NCI-H128 (cell line): Measurements from ENCODE around the gene PPFIA1.
"Not testable (repeated sequence)": the region's sequence is repeated elsewhere in the genome, so short reads cannot be mapped to it uniquely, and the experiment has no call there.

ENCODE experiments used
- DNase-seq: peaks from one replicate; lab custom pipeline; 2025; ENCODE audit not compliant: unreplicated experiment; lab: John Stamatoyannopoulos, UW

The PPFIA1 gene

GRCh38 chr11:70384566-70385152 lies 114.2 kb downstream of the PPFIA1 start:
- no peak for DNase-seq

GRCh38 chr11:70387564-70387963 lies 117.1 kb downstream of the PPFIA1 start:
- DNase-seq = no peak

GRCh38 chr11:70389201-70389600 lies 118.7 kb downstream of the PPFIA1 start:
- DNase-seq = no peak

- not testable (repeated sequence) for DNase-seq
These were observed 120.4 kb downstream of the PPFIA1 start for GRCh38 chr11:70390882-70391281.

- no peak for DNase-seq
These were observed 123.9 kb downstream of the PPFIA1 start for GRCh38 chr11:70394211-70394950.

GRCh38 chr11:70397336-70397982 lies 127.0 kb downstream of the PPFIA1 start:
- DNase-seq = no peak

- DNase-seq = peak; percentile 71
These were observed 127.7 kb downstream of the PPFIA1 start, which contains the start of gene CTTN for GRCh38 chr11:70397983-70398833. Gene CTTN, plus strand, starts transcription at chr11:70398529. Its CDS starts 8,769 bp downstream, at chr11:70407298.

GRCh38 chr11:70398834-70399680 lies 128.6 kb downstream of the PPFIA1 start:
- no peak for DNase-seq

- no peak for DNase-seq
These were observed 129.2 kb downstream of the PPFIA1 start for GRCh38 chr11:70399681-70400112.

- no peak for DNase-seq
These were observed 130.2 kb downstream of the PPFIA1 start for GRCh38 chr11:70400643-70401042.

- DNase-seq = no peak
These were observed 131.5 kb downstream of the PPFIA1 start for GRCh38 chr11:70402016-70402415.

GRCh38 chr11:70402685-70403084 lies 132.2 kb downstream of the PPFIA1 start:
- DNase-seq = no peak

GRCh38 chr11:70404244-70404643 lies 133.8 kb downstream of the PPFIA1 start:
- no peak for DNase-seq

GRCh38 chr11:70405679-70406395 lies 135.3 kb downstream of the PPFIA1 start:
- DNase-seq = no peak

- no peak for DNase-seq
These were observed 136.6 kb downstream of the PPFIA1 start for GRCh38 chr11:70407121-70407520.

GRCh38 chr11:70407814-70408213 lies 137.3 kb downstream of the PPFIA1 start:
- DNase-seq = no peak

GRCh38 chr11:70408326-70408725 lies 137.8 kb downstream of the PPFIA1 start:
- not testable (repeated sequence) for DNase-seq

GRCh38 chr11:70409437-70409836 lies 138.9 kb downstream of the PPFIA1 start:
- no peak for DNase-seq

- no peak for DNase-seq
These were observed 139.4 kb downstream of the PPFIA1 start for GRCh38 chr11:70409871-70410270.
